Measurements from ENCODE around the gene THSD7A. TPM values are rescaled to one million over a fixed set of nuclear protein-coding genes. Genes with fewer than 3 reads are reported as not detected.

The THSD7A gene
- total and polyA plus RNA-seq, 9 of the 15 experiments (the other 6 are each of a cell fraction or from before 2014, with no cell fraction given), result 0.01 to 0.02 TPM; not detected in 7

GRCh38 chr7:11374629-11375028 is 457.4 kb downstream of the THSD7A start:
- Histone ChIP-seq H3K4me1 (replicated peaks in 1 of 2; ENCODE audit: control insufficient read depth in 2 of 2, insufficient read depth in 2 of 2, low read length in 2 of 2) (no peaks in the 10 kb centered on the region), H3K4me2 (ENCODE audit: insufficient read depth, low read length) (no peak overlapping the region), H4K20me1 (replicated peaks; ENCODE audit: control insufficient read depth, insufficient read depth, low read length) (no peaks in the 10 kb centered on the region), H2AFZ (ENCODE audit: low read depth, low read length) (no peak overlapping the region), H3K9me3 (replicated peaks; ENCODE audit: control insufficient read depth, insufficient read depth, low read depth, low read length) (no peaks in the 10 kb centered on the region), H3K79me2 (ENCODE audit: control insufficient read depth, insufficient read depth, low read length) (no peaks in the 10 kb centered on the region), H3K36me3 (ENCODE audit: control insufficient read depth, insufficient read depth, low read length) (no peaks in the 10 kb centered on the region), H3K9ac (ENCODE audit: insufficient read depth in 1 of 2, low read depth in 2 of 2, low read length in 2 of 2) (no peak overlapping the region), H3K9me1 (ENCODE audit: control insufficient read depth, insufficient read depth, low read length) (no peaks in the 10 kb centered on the region), H3K27me3 (ENCODE audit: control insufficient read depth in 2 of 2, insufficient read depth in 2 of 2, low read length in 2 of 2) (no peaks in the 10 kb centered on the region), H3K27ac (ENCODE audit: extremely low read depth, low read depth, low read length) (no peak overlapping the region), H3K4me3 (no peak overlapping the region)
- ChIA-PET POLR2A (no interaction called here), CTCF (ENCODE audit: low intra/inter-chr PET ratio) (no interaction called here)
- FAIRE-seq (no peak), ATAC-seq (no peak), DNase-seq (ENCODE audit: extremely low read depth in 1 of 4, low spot score in 3 of 4) (no peak)
- BruUV-seq (replicated peaks), result no TSS peak
- intact Hi-C loops (cut with micrococcal nuclease), result no loop called here
- in situ Hi-C loops (cut with MboI), result no loop called here
- TF ChIP-seq PURB (CRISPR knock-in tag; IDR thresholded peaks at IDR 0.05; ENCODE audit: low read depth) (no peak), SMARCE1 (IDR thresholded peaks at IDR 0.05) (no peak), ZNF717 (CRISPR knock-in tag; IDR thresholded peaks at IDR 0.05) (no peak), SMAD2 (IDR thresholded peaks at IDR 0.05; ENCODE audit: low read depth, low read length) (no peak), KAT2B (IDR thresholded peaks at IDR 0.05; ENCODE audit: low read depth, low read length) (no peak), ZNF232 (CRISPR knock-in tag; IDR thresholded peaks at IDR 0.05) (no peak), EWSR1 (IDR thresholded peaks at IDR 0.05; ENCODE audit: borderline replicate concordance, low read depth, partially characterized antibody) (no peak), TSC22D4 (tag; IDR thresholded peaks at IDR 0.05) (no peak), SRSF1 (IDR thresholded peaks at IDR 0.05; ENCODE audit: low read depth, low read length) (no peak), SPI1 (IDR thresholded peaks at IDR 0.05; ENCODE audit: borderline replicate concordance, low read depth, low read length) (no peak), ZNF764 (CRISPR knock-in tag; IDR thresholded peaks at IDR 0.05; ENCODE audit: low read depth) (no peak), DNMT1 (IDR thresholded peaks at IDR 0.05) (no peak), HDAC1 (IDR thresholded peaks at IDR 0.05) (no peak), ZNF79 (CRISPR knock-in tag; IDR thresholded peaks at IDR 0.05; ENCODE audit: low read depth) (no peak), NKRF (IDR thresholded peaks at IDR 0.05; ENCODE audit: borderline replicate concordance) (no peak), SREBF2 (CRISPR knock-in tag; IDR thresholded peaks at IDR 0.05) (no peak), TAF9B (IDR thresholded peaks at IDR 0.05; ENCODE audit: partially characterized antibody) (no peak)
- 0% methylated on average over 3 of the region's 3 CpGs for WGBS (ENCODE audit: insufficient coverage, low coverage, missing lambda C conversion rate)
